Psoas muscle (tissue), 8 donors: ENCODE measurements around the gene LMO3. TPM values are rescaled to one million over a fixed set of nuclear protein-coding genes. Genes with fewer than 3 reads are reported as not detected.

Source experiments
- ATAC-seq, 4 donors: fragments of 200-7000 bp; cut with Tn5 transposase; one replicate each; pipeline ENCODE4 v1.9.1; 2020; ENCODE audit warnings: moderate library complexity in 3 of 4, mild to moderate bottlenecking in 2 of 4
- DNase-seq, 2 donors: peaks; one replicate each; pipeline ENCODE4 v3.0.0-alpha.2; 2020
- H3K27ac ChIP-seq: fragments of 200-600 bp; one replicate; pipeline ENCODE4 v1.8.0; 2022
- H3K27me3 ChIP-seq, 3 donors: fragments of 200-600 bp in 1 of 3; one replicate each; pipeline versions ENCODE4 v1.6.1 to v1.8.0; 2013 to 2022; ENCODE audit warnings: low read length in 2 of 3, mild to moderate bottlenecking in 2 of 3, moderate library complexity in 1 of 3; ENCODE audit not compliant: insufficient read depth in 3 of 3
- H3K36me3 ChIP-seq, 2 donors: fragments of 200-600 bp in 1 of 2; one replicate each; pipeline versions ENCODE4 v1.6.1 to v1.8.0; 2013 to 2022; ENCODE audit warnings: low read depth in 1 of 2, mild to moderate bottlenecking in 1 of 2, moderate library complexity in 1 of 2; ENCODE audit not compliant: insufficient read depth in 1 of 2
- H3K4me1 ChIP-seq: fragments of 200-600 bp; one replicate; pipeline ENCODE4 v1.8.0; 2022
- H3K4me3 ChIP-seq: fragments of 200-600 bp; one replicate; pipeline ENCODE4 v1.8.0; 2022; ENCODE audit warnings: mild to moderate bottlenecking
- H3K9me3 ChIP-seq: fragments of 200-600 bp; one replicate; pipeline ENCODE4 v1.8.0; 2022
- CTCF ChIP-seq: fragments of 200-600 bp; IDR thresholded peaks from one replicate; pipeline ENCODE4 v1.8.0; 2022; ENCODE audit warnings: antibody characterized with exemption
- WGBS, 3 donors: extraction: QIAGEN DNeasy Blood & Tissue Kit; methylation state at CpG; one replicate each; pipeline versions ENCODE4 v1.1.6 to v1.1.7; 2013; 5-methylcytosine and 5-hydroxymethylcytosine counted together
- intact Hi-C, 2 donors: fragments of 100-400 bp; cut with DNase I; formaldehyde crosslinking; loops; one replicate each; pipeline versions ENCODE4 v1.11.0 to v1.14.2; 2022
- polyA plus RNA-seq, 3 donors: library from polyadenylated mRNA; stranded (reverse); fragments of 200-250 nt; gene quantifications; one replicate each; pipeline ENCODE4 v1.2.3, GENCODE V29; 2013
- total RNA-seq, 4 donors: library from RNA; stranded (reverse); fragmentation: NEBNext Ultra II Directional in 2 of 4; extraction: Animal tissue kit (Norgen Biotek cat#: 25700) in 2 of 4; gene quantifications; one replicate each; pipeline versions ENCODE4 v1.2.1 to v1.2.4, GENCODE V29; 2021 to 2023
- donor health status: healthy with polysubstance abuse.
- donor health status: DM: no; HTN: no; CAD: no; lungs with moderate emphysema.
- donor health status: Bipolar disorder and iron deficiency.
- donor health status: healthy.
- donor health status: DM: yes; HTN: yes; CAD: no.
- donor health status: DM: no; HTN: no; CAD: no.
- donor health status: DM: no; HTN: no; CAD: no.
- donor health status: DM: yes; HTN: yes; CAD: no.

Gene LMO3
- total and polyA plus RNA-seq, 7 donors: 0.10 to 2.8 (median 0.74) TPM

GRCh38 chr12:16513231-16513630, 92.7 kb downstream of the LMO3 start:
- DNase-seq (no peak), ATAC-seq (no peak)
- H3K4me3 ChIP-seq: no peak overlapping the region
- H3K27me3 ChIP-seq: no peaks in the 10 kb centered on the region
- H3K36me3 ChIP-seq: no peaks in the 10 kb centered on the region
- H3K27ac ChIP-seq: no peak overlapping the region
- no peak for TF ChIP-seq CTCF
- WGBS, 3 donors: 89 to 92% (median 91%) methylated on average over 15 of the region's 15 CpGs
- intact Hi-C loops: no loop called here
- H3K4me1 ChIP-seq: no peaks in the 10 kb centered on the region
- H3K9me3 ChIP-seq: no peaks in the 10 kb centered on the region

DNA sequence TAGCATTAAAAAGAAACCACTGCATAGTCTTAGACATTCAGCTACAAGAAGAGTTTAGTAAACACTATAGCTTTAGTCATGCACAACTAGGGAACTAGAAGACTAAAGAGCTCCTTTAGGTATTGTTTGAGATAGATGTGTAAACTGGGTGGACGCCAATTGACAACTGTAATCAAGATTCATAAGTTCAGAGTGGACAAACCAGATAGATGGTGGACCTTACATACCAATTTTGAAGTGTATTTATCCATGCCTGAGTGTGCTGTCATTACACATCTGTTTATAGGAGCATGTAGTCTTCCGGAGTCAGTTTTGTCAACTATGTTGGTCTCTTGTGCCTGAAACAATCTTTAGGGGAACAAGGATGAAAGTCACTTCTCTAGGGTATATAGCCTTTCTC, 96.6 kb downstream of the LMO3 start:
- intact Hi-C loops: no loop called here
- ATAC-seq (no peak), DNase-seq (no peak)
- H3K27ac ChIP-seq: no peak overlapping the region
- TF ChIP-seq CTCF: no peak
- H3K27me3 ChIP-seq: no peaks in the 10 kb centered on the region
- no peak overlapping the region for H3K4me3 ChIP-seq
- no peaks in the 10 kb centered on the region for H3K9me3 ChIP-seq
- no peaks in the 10 kb centered on the region for H3K36me3 ChIP-seq
- WGBS, 3 donors: 85% methylated on average over 2 of the region's 2 CpGs
- H3K4me1 ChIP-seq: no peaks in the 10 kb centered on the region

DNA sequence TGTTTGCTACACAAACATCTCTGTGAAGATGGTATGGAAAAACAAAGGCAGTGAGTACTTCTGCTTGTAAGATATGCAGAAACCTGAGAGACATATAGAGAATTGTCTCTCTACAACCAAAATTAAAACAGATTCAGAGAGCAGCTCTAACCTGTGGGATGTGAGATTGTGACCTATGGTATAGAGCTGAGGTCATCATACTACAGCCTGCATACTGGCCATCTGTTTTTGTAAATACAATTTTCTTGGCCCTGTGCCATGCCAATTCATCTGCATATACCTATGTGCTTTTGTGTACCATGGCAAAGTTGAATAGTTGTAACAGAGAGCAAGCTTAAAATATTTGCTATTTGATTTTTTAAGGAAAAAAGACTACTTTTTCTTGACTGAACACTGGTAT, 99.6 kb downstream of the LMO3 start:
- Histone ChIP-seq H3K9me3 (no peaks in the 10 kb centered on the region), H3K27ac (no peak overlapping the region), H3K4me3 (no peak overlapping the region), H3K27me3 (no peaks in the 10 kb centered on the region), H3K36me3 (no peaks in the 10 kb centered on the region), H3K4me1 (no peaks in the 10 kb centered on the region)
- no peak for TF ChIP-seq CTCF
- DNase-seq (no peak), ATAC-seq (no peak)
- intact Hi-C loops: no loop called here

DNA sequence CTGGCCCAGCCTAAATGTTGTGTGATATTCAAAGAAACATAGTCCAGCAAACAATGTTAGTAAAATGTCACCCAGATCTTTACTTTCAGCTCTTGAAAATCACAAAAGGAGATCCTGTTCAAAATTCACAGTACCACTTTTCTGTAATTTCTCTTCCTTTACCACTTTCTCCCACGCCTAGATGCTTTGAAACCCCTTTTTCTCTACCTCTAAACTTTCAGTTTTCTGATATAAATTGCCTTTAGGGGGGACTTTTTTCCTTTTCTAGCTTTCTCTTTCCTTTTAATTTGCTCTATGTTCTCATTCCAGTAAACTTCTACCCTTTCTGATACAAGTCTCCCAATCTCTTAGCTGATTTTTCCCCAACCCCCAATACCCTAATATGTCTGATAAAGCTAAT, 101.8 kb downstream of the LMO3 start:
- Histone ChIP-seq H3K27me3 (no peaks in the 10 kb centered on the region), H3K9me3 (no peaks in the 10 kb centered on the region), H3K36me3 (no peaks in the 10 kb centered on the region), H3K27ac (no peak overlapping the region), H3K4me1 (no peaks in the 10 kb centered on the region), H3K4me3 (no peak overlapping the region)
- intact Hi-C loops: no loop called here
- DNase-seq (no peak), ATAC-seq (no peak)
- no peak for TF ChIP-seq CTCF
- 64 to 77% (median 75%) methylated on average over 1 of the region's 1 CpG for WGBS, 3 donors

GRCh38 chr12:16499611-16500010, 106.4 kb downstream of the LMO3 start:
- H3K4me3 ChIP-seq: no peak overlapping the region
- H3K9me3 ChIP-seq: no peaks in the 10 kb centered on the region
- no peak for TF ChIP-seq CTCF
- no peak for ATAC-seq
- WGBS, 3 donors: 23 to 28% (median 26%) methylated on average over 7 of the region's 7 CpGs
- intact Hi-C loops: no loop called here
- H3K27ac ChIP-seq: no peak overlapping the region
- H3K27me3 ChIP-seq: no peaks in the 10 kb centered on the region
- H3K36me3 ChIP-seq: no peaks in the 10 kb centered on the region
- no peaks in the 10 kb centered on the region for H3K4me1 ChIP-seq
- DNase-seq: no peak
